Stimulated activated CD4-positive, alpha-beta T cell treated with anti-CD3 and anti-CD28 coated beads, Interleukin-15, amount 100 ng/mL, for 24 hours (primary cell): Measurements from ENCODE around the gene KICS2.
"Not testable (repeated sequence)": the region's sequence is repeated elsewhere in the genome, so short reads cannot be mapped to it uniquely, and the experiment has no call there.

Experiments used
- DNase-seq: peaks from one replicate; pipeline ENCODE4 v3.0.0-alpha.2; 2020

The KICS2 gene

DNA sequence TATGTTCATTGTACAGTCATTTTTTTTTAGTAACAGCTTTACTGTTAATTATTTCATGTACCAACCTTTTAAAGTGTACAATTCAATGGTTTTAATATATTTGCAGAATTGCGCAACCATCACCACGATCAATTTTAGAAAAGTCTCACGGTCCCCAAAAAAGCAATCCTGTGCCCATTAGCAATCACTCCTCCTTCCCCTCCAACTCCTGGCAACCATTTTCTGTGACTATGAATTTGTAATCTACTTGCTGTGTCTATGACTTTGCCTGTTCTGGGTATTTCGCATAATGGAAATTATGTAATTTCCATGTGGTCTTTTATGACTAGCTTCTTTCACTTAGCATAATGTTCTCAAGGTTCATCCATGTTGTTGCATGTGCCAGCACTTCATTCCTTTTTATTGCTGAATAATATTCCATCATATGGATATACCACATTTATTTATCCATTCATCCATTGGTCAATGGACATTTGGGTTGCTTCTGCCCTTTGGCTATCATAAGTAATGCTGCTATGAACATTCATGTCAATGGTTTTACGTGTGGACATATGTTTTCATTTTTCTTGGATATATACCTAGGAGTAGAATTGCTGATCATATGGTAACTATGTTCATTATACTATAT lies 9.9 kb downstream of the KICS2 start:
- DNase-seq: no peak

DNA sequence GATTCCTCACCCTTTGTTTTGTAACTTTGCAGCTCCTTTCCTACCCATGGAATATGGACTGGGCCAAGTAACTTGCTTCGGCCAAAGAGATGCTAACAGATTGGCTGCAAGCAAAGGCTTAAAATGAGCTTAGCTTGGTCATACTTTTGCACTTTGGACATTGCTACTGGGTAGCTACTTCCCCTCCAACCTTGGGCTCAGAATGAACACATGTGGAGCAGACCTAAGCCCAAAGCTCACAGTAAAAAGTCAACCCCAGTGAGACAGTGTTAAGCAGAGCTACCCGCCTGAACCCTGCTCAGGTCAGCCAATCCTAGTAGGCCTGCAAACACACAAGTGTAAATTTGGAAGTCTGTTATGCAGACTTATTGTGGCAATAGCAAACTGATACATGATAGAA lies 14.6 kb downstream of the KICS2 start:
- DNase-seq: no peak

DNA sequence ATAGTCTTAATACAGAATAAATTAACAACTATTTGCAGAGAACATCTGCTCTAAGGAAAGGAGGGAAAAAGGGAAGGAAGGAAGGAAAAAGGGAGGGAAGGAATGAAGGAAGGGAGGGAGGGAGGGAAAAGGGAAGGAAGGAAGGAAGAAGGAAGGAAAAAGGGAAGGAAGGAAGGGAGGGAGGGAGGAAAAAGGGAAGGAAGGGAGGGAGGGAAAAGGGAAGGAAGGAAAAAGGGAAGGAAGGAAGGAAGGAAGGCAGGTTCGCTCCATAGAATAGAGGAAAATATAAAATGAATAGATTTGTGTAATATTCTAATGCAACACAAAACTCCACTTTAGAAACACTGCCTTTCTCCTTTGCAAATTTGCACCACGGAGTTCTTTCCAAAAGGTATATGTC lies 16.6 kb downstream of the KICS2 start:
- DNase-seq: no peak

- no peak for DNase-seq
Observed at GRCh38 chr12:64203775-64204174, 18.3 kb downstream of the KICS2 start.

DNA sequence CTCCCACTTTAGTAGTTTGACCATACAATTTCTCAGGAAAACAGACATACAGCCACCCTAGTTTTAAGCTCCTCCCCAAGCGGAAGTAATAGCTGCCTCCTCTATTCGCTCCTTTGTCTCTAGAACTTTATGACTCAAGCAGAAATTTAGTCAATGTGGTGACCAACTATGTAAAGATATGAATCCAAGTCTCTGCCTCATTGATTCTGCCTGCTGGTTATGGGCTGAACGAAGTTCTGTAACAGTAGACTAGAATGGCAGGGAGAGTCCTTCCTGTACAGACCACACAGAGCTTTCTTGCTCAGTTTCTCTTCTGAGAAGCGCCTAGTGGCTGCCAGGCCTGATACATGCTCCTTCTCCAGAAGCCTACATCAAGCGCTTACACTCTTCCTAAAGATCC lies 19.1 kb downstream of the KICS2 start:
- DNase-seq: no peak

- not testable (repeated sequence) for DNase-seq
Observed at GRCh38 chr12:64195841-64196240, 26.3 kb downstream of the KICS2 start.

- DNase-seq: no peak
Observed at GRCh38 chr12:64194333-64195149, 27.6 kb downstream of the KICS2 start.

DNA sequence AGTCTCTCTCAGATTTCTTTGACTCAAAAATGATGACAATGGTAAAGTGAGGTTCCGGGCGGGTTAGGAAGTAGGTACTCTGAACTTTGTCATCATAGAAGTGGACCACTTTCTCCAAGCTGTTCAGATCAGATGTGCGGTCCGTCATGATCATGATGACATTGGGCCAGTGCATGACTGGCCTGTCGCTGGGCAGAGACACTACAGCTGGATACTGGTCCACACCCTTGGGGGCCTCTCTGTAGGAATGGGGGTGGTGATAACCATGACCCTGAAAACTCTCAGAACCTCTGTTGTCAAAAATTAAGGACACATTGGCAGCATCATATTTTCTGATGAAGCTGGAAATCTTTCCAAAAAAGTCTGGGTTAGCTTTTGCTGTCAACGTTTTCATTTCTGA lies 28.2 kb downstream of the KICS2 start:
- DNase-seq: no peak

DNA sequence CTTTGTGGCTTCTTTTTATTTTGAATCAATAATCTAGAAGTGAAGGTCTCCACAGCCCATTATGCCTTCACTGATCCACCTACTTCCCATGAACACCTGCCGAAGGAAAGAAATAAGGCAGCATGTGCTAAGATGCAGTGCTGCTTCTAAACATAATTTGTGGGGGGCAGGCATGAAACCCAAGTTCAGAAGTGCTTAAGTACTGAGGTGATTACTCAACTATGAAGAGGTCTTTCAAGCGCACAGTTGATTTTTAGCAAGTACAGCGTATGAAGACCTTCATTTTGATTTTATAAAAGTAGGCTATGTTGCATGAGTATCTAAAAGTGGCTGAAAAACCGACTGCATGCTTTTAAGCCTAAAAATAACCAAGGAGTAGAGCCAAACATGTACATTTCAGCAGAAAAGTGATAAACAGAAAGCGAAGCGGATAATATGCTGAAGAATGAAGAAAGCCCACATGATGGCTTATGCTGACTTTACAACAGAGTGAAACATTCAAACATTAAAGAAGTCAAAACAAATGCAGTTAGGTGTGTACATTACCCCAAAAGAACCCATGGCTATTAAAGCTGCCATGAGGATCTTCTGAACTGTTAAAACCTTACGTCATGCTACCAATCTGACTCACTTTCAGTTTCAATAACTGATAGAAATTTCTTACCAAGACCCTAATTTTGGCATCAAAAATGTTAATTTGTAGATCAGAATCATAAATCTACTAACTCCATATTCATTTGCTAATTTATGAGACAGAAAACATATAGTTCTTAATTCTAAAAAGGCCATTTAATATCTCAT lies 29.3 kb downstream of the KICS2 start:
- DNase-seq: no peak

DNA sequence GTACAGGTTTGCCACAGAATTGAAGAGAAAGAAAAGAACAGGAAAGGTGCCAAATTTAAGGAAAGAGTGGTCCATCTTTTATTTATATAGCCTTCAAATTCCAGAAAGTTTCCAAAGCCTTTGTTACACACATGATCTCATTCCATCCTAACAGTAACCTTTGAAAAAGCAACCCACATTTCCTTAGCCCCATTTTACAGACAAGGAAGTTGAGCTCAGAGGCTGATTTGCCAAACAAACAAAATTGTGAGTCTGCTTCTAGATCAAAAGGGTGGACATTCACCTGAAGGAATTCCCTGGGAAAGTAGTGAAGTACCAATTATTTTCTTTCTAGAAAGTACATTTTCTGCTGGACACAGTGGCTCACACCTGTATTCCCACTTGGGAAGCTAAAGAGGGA lies 32.0 kb downstream of the KICS2 start:
- DNase-seq: no peak

DNA sequence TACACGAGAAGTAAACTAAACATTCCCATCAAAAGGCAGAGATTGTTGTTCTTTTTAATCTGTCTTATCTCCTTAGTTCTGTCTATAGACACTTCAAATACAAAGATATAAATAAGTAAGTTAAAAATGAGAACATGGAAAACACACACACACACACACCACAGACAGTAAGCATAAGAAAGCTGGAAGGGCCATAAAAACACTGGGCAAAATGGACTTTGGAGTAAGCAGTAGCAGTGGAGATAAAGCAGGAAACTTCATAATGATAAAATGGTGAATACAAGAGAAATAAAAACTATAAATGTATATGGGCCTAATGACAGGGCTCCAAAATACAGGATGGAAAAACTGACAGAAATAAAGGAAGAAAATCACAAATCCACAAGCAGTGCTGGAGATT lies 32.6 kb downstream of the KICS2 start:
- DNase-seq: no peak

DNA sequence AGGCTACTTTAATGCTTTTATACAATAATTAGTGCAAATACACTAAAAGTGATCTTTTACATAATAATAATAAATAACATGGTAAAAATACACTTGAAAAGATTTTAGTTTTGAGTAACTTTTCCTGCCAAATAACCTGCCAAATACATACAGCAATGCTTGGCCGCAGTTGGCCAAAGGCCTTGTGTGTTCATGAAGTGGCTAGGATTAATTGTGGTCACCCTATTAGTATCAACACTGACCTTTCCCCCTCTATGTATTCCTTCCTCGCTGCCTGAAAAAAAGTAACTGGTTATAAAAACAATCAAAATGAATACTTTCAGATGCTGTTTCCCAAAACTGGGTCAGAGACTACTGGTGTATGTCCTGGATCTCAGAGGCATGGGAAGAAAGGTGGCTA lies 34.3 kb downstream of the KICS2 start:
- DNase-seq: no peak

DNA sequence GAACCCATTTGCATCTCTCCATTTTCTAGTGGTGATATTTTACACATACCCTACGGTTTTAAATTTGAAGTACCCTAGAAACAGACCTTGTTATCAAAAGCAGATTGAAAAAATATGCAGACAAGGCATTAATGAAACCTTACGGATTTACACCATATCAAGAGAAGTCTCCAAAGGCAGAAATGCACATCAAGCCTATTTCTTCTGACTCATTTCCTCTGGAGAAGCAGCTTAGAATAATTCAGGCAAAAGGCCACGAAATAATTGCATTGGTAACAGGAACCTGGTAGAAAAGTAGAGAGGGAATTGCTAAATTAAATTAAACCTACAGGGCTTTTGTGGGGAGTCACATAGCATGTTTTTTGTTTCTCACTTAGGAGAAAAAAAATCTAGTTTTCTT lies 34.7 kb downstream of the KICS2 start:
- DNase-seq: no peak

GRCh38 chr12:64186789-64187188 lies 35.3 kb downstream of the KICS2 start:
- peak; percentile 19 for DNase-seq

DNA sequence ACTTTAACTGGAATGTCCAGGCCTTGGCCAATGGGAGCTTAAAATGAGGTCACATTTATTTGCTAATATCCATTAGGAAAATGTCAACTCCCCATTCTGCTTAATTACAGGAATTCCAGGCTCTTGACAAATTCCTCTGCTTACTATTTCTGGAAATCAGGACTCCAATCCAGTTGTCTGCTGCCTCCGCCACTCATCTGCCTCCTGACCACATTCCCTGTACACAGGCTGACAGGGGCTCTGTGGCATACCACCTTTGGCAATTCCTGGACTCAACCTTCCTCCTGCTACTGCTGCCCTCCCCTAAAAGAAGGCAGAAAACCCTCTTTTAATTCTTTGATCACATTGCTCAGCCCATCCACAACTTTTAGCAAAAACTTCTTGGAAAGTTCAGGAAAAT lies 37.9 kb downstream of the KICS2 start:
- no peak for DNase-seq

DNA sequence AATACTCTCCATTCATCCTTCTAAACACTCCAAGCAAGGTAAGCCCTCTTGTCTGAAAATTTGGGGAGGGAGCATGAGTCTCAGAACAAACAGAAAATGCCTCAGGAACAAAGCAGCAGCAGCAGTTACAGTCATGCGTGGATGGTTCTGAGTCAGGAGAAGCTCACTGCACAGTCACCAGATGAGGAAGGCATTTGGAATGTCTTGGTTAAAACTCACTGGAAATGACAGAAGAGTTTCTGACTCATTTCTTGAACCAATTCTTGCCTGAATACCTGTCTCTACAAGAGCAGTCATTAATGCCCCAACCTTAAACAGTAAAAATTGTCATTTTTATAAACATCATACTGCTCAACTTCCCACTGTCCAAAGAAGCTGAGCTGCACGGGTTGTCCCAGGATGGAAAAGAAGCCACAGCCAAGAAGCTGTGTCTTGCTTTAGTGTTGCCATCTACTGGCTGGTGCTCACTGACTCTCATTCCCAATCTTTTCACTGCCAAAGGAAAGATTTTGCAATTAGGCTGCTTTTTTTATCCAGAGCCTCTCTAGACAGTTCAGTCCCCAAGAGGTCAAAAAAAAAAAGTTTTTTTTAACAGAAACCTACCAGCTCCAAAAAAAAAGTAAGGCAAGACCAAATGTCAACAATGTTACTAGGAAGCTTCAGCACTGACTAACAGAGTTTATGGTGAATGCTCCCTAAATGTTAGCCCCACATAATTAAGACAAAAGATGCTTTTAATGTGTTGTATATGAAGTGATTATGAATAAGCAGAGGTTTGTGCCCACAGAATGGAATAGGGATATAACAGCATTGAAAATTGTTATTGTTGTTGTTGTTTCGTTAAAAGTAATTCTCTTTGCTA lies 40.4 kb downstream of the KICS2 start:
- no peak for DNase-seq

DNA sequence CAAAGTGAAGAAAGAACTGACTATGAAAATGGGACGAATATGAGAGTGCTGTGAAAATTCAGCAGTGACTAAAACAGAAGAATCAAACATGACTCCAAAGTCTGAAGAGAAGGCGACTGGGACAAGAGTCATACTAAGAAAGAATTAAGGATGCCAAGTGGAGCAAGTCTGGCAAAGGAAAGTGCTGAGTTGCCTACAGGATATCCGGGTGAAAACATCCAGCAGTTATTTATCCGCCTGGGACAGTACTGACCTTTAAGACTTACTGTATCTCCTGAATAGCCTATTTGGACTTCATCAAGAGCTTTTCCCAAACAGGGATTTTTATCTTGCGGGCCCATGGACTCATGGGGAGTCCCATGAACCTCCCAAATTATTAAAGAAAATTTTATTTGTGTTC lies 41.1 kb downstream of the KICS2 start:
- no peak for DNase-seq

DNA sequence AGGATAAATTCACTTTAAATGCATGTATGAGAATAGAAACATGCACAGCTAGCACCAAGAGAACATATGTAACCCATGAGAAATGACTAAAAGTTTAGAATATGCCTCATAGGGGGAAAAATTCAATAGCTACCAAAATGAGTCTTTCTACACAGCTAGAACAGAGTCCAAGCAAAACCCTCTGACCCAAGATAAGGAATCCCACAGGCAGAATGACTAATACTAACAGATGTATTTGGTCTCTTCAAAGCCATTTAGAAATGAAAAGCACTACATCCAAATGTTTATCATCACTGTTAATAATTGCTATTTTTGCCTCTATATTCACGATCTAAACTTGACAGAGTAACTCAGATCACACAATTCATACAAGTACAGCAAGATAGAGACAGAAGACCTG lies 44.0 kb downstream of the KICS2 start:
- DNase-seq: no peak

GRCh38 chr12:64177001-64177400 lies 45.1 kb downstream of the KICS2 start:
- DNase-seq: no peak

DNA sequence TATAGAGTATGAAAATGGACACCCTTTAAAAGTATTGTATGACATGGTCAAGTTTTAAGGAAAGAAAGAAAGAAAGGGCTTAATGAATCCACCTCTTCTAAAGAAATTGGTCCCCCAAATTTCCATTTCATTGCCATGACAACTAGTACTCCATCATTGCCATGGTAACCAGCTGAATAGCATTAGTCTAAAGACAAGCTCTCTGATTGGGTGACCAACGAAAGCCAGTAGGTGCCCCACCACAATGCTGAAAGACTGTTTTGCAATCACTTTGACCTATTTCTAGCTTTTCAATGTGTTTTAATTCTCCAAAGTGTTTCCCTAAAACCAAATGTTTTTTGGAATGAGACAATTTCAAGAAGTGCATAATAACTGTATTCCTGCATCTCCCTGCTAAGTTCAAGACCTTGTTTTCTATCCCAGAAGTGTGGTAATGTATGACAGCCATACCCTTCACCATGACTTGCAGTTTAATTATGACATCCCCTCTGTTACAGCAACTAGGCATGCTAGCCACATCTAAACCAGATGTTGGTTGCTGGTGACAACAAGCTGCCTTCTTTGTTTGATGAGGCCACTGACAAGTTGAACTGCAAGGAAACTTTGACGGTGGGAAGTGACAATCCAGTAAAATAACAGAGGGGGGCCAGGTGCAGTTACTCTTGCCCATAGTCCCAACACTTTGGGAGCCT lies 46.7 kb downstream of the KICS2 start:
- DNase-seq: no peak

GRCh38 chr12:64173456-64173855 lies 48.6 kb downstream of the KICS2 start:
- DNase-seq: no peak
